NB4 (cell line): Measurements from ENCODE around the gene RASA3.

Experiments used
- DNase-seq: peaks from one replicate; pipeline ENCODE4 v3.0.0; 2010; ENCODE audit warnings: low read depth
- H3K4me3 ChIP-seq: one replicate; pipeline ENCODE4 v1.5.1; 2011; ENCODE audit warnings: mild to moderate bottlenecking, low read depth, low read length, moderate library complexity
- MYC ChIP-seq: IDR thresholded peaks from 2 replicates; pipeline ENCODE4 v1.6.1; 2011; ENCODE audit warnings: low read depth, low read length
- POLR2A ChIP-seq: IDR thresholded peaks from 2 replicates; pipeline ENCODE4 v1.6.1; 2011; ENCODE audit warnings: mild to moderate bottlenecking; ENCODE audit not compliant: insufficient read length; ENCODE audit errors: extremely low read depth
- TF ChIP-seq, protein P1 (sequence below): IDR thresholded peaks from one replicate; pipeline ENCODE4 v1.5.1; 2012; ENCODE audit warnings: low read depth, low read length
- TF ChIP-seq, protein P2 (sequence below): IDR thresholded peaks from 2 replicates; pipeline ENCODE4 v1.6.1; 2011; ENCODE audit warnings: low read depth, low read length

RASA3 gene

DNA sequence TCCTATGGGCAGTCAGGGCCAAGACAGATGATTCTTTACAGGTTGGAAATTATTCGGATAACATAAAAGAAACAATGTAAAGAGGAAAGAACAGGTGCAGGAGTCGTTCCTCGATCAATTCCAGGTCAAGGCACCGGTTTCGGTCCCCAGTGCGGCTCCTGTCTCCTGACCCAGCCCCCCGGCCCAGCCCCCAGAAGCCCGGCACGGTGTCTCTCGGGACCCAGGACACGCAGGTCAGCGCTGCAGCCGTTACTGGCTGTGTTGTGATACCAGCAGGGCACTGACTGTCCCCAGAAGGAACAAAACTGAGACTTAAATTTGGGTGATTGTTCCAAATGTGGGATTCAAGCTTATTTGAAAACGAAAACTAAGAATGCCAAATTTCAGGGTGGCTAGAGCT, 8.5 kb downstream of the RASA3 start:
- no peak for DNase-seq
- H3K4me3 ChIP-seq = no peak overlapping the region
- TF ChIP-seq POLR2A (no peak), MYC (no peak)
- TF ChIP-seq, protein P1, sequence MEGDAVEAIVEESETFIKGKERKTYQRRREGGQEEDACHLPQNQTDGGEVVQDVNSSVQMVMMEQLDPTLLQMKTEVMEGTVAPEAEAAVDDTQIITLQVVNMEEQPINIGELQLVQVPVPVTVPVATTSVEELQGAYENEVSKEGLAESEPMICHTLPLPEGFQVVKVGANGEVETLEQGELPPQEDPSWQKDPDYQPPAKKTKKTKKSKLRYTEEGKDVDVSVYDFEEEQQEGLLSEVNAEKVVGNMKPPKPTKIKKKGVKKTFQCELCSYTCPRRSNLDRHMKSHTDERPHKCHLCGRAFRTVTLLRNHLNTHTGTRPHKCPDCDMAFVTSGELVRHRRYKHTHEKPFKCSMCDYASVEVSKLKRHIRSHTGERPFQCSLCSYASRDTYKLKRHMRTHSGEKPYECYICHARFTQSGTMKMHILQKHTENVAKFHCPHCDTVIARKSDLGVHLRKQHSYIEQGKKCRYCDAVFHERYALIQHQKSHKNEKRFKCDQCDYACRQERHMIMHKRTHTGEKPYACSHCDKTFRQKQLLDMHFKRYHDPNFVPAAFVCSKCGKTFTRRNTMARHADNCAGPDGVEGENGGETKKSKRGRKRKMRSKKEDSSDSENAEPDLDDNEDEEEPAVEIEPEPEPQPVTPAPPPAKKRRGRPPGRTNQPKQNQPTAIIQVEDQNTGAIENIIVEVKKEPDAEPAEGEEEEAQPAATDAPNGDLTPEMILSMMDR = no peak
- TF ChIP-seq, protein P2, sequence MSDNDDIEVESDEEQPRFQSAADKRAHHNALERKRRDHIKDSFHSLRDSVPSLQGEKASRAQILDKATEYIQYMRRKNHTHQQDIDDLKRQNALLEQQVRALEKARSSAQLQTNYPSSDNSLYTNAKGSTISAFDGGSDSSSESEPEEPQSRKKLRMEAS = no peak

DNA sequence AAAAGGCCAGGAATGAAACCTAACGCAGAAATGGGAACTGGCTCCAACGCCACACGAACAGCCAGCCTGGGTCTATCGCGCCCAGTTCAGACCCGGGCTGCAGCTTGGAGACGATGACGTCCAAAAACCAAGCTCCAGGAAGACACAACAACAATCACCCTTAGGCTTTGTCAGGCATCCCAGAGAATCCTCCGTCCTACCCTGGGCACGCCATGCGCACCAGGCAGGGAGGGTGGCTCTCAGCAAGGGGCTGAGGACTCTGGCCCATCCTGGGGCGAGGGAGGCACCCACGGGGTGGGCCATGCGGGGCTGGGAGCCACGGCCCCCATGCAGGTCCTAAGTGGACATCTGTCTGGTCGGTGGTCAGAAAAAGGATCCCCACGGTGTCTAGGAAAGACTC, 9.0 kb downstream of the RASA3 start:
- no peak for DNase-seq
- no peak overlapping the region for H3K4me3 ChIP-seq
- TF ChIP-seq POLR2A (no peak), MYC (no peak)
- TF ChIP-seq, protein P1 = no peak
- TF ChIP-seq, protein P2 = no peak

DNA sequence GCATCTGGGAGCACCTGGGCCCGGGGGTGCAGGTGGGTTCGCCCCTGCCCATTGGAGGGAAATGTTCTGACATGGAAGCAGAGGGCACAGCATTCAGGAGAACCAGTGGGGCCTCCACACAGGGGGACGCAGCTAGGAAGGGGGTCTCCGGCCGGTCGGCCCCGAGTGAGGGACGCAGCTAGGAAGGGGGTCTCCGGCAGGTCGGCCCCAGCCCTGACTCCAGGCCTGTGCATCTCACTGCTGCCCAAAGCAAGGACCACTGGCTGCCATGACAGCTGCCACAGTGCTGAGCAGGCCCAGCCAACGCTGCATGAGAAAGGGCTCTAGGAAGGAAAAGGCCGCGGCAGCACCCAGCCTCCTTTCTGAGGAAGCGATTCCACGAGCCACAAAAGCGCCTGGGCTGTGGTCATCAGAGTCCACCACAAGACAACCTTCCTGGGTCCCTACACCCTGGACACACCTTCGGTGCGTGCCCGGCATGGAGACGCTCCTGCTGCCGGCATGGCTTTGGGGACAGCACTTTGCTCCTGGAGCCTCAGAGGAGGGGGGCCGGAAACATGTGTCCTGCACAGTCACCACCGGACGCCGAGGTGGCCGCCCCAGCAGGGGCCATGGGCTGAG, 9.7 kb downstream of the RASA3 start:
- TF ChIP-seq, protein P2 = no peak
- TF ChIP-seq, protein P1 = no peak
- TF ChIP-seq POLR2A (no peak), MYC (no peak)
- H3K4me3 ChIP-seq = no peak overlapping the region
- no peak for DNase-seq

DNA sequence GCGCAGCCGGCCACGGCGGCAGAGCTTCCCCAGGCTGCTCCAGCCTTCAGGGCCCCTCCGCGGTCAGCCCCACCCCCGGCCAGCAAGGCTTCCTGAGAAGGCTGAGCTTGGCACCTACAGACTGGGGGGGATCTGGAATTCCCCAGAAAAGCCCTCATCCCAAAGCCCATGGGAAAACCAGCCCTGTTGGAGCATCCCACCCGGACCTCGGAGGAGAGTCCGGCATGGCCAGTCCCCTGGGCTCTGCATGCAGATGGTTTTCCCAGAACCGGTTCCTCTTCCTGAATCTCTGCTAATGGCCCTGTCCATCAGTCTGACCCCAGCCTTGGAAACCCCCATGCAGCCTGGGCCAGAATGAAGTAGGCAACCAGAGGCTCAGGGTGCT, 10.3 kb downstream of the RASA3 start:
- no peak overlapping the region for H3K4me3 ChIP-seq
- TF ChIP-seq MYC (no peak), POLR2A (no peak)
- TF ChIP-seq, protein P2 = no peak
- TF ChIP-seq, protein P1 = no peak
- no peak for DNase-seq

DNA sequence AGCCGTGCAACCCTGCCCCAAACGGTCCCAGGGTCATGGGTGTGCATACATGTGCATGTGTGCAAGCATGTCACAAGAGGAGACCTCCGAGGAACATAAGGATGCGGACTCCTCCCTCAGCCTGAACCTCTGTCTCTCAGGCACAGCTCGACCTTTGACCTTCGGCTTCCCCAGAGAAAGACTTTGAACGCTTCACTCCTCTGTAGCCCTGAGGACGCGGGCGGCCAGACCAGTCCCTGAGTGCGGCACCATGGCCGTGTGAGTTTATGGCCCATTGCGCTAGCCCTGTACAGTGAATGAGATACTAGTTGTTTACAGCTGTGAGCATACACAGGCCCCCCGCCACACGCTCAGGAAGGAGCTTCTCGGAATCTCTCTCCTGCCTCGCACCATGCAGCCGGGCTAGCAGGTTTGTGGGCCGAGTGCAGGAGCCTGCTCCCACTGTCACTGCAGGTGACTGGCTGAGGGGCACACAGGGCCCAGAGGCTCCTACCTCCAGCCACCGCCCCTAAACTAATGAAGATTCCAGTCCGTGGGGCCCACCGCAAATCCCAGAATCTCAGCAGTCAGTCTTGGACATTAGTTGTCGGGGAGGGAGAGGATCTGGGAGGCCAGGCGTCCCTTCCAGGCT, 10.8 kb downstream of the RASA3 start:
- TF ChIP-seq, protein P2 = no peak
- TF ChIP-seq, protein P1 = no peak
- TF ChIP-seq MYC (no peak), POLR2A (no peak)
- DNase-seq = no peak

More for the DNA sequence above, 10.8 kb downstream of the RASA3 start:
- no peak overlapping the region for H3K4me3 ChIP-seq
